HG03432 (cell line): ENCODE data around the gene EFL1.
A peak's percentile ranks its signal among the peaks of the same experiment; 100 is the strongest.

Experiments used
- ATAC-seq: cut with Tn5 transposase; IDR thresholded peaks from one replicate; pipeline ENCODE4 v1.9.1; 2021; ENCODE audit warnings: mild to moderate bottlenecking, moderate library complexity; ENCODE audit not compliant: unreplicated experiment

The EFL1 gene

DNA sequence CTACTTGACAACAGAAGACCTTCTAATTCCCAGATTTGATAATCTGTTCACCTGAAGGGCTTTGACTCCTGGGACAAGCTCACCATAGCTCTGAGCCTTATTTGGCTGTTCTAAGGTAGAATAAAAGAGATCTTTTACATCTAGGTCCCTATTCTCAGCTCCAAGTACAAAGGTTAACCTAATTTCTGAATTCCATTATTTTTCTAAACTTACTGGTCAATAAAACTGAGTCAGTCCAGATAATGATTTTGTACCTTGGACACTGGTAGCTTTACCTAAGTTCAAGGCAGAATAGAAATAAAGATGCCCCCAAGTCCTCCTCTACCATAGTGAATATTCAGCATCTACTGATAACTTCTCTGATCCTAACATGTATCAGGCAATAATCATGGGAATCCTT lies 135.0 kb downstream of the EFL1 start:
- ATAC-seq, result no peak

DNA sequence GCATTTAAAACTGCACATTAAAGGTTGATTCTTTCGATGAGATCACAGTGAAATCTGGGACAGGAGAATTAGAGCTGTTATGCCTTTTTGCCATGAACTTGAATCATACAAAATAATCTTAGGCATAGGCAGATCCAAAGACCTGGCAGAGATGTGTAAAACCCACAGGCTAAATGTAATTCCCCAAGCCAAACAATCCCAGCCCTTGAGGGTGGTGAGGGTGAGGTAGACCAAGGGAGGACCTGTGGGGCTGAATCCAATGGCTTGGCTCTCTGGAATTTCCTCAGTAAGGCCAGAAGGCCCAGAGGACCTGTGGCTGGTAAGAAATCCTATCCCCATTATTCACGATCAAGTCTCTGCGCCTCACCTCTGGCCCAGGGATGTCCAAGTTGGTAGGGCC lies 136.2 kb downstream of the EFL1 start:
- no peak for ATAC-seq

DNA sequence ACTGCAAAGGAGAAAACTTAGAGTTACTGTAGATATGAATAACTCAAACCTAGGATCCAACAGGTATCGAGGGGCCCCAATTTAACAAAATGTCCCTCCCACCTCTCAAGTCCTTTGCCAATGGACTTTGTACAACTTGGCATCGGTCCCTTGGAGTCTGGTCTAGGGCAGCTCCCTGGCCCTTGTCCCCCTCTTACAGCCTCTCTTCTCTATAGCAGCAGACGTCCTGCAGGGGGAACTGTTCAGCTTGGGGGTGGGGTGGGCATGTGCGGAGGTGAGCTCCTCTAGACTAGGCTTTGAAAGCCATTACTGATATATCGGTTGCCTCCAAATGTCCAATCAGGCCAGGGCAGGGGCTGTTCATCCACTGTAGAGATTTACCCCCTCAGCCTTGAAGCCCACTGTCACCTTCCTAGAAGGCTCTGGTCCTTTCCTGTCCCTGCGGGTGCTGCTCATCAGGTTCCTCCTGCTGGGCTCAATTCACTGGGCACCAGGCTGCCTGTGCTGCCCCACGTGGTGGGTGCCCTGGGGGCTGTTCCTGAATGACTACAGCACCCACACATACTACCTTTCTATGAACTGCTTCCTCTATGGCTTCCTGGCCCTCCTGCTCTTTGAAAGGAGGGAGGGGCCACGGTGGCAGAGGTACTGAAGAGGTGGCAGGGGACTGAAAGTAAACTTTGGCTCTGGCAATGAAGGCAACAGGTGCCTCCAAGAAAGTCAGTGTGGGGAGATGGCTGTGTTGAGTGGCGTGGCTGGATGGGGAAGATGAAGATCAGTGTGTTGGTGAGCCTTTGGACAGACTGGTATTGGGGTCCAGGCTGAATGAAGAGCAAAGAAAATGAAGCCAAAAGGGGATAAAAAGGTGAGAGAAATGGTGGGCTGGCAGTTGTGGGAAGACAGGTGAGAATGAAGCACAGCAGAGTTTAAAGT lies 137.9 kb downstream of the EFL1 start:
- ATAC-seq, result no peak

DNA sequence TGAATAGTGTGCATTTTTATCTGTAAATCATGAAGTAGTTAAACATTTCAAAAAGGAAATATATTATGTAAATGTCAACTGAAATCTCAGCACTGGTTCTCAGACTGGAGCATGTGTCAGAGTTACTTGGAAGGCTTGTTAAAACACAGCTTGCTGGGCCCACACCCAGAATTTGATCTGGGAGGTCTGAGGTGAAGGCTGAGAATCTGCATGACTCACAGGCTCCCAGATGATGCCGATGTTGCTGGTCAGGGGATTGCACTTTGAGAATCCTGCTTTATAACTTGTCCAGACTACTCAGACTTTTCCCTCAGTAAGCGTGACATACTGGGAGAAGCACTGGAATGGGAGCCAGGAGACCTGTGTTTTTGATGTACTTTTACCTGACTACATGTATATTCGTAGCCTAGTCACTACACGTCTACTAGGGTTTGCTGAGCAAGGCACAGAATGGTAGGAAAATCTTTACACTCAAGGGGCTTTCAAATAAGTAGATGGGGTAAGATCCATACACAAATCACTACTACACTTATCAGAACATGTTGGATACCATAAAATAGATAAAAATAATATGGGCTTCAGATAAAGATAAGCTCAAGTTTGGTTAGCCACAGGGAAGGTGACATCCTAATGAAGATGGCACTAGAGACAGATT lies 139.7 kb downstream of the EFL1 start:
- ATAC-seq, result no peak

DNA sequence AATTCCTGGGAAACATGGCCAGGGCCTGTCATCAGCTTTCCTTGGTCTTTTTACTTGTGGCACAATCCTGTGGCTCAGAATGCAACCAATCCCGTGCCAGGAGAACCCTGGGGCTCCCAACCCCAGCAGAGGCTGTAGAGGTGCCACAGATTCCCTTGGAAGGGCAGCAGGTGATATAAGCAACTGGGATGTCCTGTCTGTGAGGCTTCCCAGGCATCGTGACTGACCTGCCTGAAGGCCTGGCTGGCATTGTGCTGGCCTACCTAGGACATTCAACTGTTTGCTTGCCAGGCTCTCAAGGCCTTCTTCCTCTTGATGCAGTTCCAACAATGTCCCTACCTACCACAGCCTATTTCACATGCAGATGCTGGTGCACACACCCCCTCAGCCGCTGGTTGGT lies 144.5 kb downstream of the EFL1 start:
- no peak for ATAC-seq

DNA sequence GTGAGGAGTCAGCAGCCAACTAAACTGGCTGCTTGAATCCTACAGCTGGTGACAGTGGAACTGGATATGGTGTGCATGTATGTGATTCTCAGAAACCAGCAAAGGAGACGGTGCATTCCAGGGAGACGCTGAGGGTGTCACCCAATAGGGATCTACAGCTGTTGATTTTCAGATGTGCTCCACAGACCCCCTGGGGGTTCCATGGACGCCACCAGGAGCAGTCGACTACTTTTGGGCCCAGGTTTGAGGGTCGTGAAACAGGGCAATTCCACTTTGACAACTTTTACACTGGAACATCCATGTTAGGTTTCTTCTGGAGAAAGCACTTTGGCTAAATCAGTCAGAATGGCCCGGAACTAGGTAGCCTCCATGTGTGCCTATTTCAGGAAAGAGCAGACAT lies 145.2 kb downstream of the EFL1 start:
- no peak for ATAC-seq

DNA sequence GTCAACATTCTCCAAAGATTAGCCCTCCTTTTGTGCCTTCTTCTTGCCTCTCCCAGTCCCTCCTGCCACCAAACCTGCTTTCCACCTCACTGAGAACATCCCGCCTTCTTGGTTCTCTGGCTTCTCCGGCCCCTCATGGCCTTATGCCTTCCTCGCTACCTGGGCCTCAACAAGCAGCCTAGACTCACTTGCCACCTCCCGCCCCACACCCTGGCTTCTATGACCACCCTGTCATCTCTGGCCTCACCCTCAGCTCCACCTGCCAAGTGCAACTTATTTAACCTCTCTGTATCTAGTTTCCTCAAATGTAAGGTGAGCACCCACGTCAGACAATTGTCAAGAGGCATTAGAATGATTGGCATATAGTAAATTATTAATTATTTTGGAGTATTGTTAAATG lies 147.9 kb downstream of the EFL1 start:
- ATAC-seq, result no peak

DNA sequence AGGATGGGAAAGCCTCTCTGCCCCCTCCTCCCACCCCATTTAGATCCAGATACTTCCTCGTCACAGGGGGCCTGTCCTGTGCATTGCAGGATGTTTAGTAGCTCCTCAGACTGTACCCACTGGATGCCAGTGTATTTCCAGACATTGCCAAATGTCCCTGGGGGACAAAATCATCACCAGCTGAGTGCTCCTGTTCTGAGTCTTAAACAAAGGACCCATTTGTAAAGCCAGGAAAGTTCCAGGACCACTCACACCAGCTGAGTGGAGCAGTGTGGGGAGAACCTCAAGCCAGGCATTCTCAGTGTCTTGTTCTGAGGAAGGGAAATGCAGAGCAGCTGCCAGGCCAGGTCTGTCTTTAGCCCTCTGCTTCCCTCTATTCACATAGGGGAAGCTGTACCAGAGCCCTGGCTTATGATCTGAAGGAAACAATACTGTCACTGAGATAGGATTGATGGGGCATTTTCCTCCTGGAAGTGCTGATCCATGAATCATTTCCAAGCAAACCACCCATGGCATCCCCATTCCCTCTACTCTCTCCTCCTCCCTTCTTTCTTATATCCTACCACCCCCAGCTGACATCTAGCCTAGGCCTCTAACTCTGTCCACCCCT lies 149.3 kb downstream of the EFL1 start:
- ATAC-seq, result no peak

DNA sequence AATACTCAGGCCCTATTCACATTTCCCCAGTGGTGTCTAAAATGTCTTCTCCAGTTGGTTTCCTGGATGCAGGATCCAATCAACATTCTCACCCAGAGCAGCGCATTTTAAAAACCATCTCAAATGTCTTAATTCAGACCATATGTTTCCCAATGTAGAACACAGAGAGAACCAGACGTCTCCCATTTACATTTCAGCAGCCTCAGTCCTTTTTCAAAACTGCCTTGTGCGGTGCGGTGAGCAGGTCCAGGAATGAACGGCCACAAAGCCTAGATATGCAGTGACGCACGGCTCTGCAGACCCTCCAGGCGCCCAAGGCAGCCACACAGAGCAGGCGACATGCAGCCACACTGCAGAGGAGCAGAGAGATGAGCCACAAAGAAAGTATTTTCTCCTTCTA lies 150.6 kb downstream of the EFL1 start:
- no peak for ATAC-seq

DNA sequence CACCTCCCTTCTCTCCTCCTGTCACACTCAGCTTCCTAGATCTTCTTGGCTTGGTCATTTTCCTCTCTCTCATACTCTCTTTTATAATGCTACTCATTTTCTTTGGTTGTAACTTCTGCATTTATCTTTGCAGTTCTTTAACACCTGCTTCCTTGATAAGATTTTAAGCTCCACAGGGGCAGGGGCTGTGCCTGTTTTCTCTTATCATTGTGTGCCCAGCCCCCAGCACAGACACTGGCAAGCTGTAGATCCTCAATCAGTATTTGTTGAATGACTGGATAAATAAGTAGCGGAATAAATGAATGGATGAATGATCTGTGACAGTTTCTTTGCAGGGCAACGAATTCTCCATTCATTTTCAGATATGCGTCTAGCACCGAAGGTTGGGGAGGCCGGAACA lies 152.4 kb downstream of the EFL1 start:
- ATAC-seq, result no peak

DNA sequence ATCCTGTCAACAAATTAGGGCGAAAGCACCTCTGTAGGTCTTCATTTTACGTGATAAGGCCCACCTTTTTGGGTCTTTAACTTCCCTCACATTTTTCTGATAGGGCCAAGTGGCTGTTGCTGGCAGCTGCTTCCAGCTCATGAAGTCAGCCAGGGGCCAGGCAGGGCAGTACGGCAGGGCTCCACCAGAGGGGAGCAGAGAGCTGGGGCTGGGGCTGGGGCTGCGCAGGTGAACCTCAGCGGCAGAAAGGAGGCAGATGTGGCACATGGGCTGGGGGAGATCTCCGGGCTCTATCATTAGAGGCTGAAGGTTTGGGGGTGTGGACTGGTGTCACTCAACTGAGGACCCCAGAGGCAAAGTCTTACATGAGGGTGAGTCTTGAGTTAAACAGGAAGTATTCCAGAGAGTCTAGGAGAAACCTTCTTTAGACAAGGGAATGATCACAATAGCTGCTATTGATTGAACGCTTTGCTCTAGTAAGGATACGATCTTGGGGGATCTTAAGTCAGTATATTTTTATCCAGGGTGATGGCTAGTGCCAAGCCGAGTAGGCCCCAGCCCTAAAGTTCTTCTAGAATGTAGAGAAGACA lies 153.9 kb downstream of the EFL1 start:
- ATAC-seq, result peak; percentile 93

DNA sequence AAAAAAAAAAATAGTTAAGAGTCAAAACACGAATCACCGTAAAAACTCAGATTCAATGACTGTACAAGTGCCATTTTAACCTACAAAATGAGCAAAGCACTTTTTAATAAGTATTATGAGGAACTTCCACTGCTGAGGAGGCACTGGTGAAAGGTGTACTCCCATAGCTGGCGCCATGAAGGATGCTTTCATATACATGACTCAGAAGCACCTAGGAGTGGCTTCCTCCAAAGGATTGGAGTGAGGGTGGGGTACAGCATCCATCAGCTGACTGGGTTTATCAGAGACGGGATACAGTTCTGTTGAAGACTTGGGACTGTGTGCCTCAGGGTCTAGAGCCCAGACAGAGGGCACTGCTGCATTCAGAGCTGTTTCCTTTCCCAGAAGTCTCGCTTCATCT lies 155.9 kb downstream of the EFL1 start:
- no peak for ATAC-seq

DNA sequence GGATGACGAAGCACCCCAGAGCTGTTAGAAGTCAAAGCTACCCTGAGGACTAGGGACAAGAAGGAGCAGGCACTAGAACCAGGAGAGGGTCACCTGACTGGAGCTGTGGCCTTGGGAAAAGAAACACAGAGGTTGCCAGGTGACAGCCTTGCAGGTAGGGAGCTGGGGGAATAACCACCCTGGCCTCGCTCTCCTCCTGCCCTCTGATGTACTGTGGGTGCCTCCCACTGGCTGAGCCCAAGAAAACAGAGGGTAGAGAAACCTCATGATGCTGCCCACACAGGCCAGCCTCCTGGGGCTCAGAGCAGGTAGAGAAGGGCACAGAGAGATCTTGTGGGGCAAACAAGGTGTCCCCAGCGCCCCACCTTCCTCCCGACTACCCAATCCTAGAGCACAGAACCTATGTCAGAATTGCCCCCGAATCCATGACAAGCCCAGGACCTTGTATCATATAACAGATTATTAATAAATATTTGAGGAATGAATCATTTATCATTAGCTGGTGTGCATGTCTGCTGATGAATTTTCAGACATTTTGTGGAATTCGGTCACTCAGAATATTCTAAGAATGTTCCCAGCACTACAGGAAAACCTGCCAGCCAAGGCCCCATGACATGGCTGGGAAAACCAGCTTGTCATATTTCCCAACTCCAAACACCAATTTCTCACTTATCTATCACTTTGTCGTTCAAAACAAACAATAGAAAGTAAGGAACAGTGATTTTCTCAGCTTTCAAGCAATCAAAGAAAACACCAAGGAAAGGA lies 156.9 kb downstream of the EFL1 start:
- no peak for ATAC-seq

DNA sequence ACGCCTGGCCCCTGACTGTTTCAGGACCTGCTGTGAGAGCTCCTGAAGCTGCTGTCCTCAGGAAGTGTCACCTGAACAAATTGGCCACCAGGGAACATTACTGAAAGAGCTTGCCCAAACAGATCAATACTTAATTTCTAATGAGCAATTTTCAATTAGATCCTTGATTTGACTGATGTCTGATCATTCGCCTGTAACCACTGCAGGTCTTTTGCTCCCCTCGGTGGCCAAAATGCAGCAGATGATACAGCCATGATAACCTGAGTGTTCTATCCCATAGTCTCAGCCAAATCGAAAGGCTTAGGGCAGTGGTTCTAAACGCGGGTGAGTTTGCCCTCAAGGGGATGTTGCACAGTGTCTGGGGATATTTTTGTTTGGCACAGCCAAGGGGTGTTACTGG lies 159.1 kb downstream of the EFL1 start:
- ATAC-seq, result no peak

DNA sequence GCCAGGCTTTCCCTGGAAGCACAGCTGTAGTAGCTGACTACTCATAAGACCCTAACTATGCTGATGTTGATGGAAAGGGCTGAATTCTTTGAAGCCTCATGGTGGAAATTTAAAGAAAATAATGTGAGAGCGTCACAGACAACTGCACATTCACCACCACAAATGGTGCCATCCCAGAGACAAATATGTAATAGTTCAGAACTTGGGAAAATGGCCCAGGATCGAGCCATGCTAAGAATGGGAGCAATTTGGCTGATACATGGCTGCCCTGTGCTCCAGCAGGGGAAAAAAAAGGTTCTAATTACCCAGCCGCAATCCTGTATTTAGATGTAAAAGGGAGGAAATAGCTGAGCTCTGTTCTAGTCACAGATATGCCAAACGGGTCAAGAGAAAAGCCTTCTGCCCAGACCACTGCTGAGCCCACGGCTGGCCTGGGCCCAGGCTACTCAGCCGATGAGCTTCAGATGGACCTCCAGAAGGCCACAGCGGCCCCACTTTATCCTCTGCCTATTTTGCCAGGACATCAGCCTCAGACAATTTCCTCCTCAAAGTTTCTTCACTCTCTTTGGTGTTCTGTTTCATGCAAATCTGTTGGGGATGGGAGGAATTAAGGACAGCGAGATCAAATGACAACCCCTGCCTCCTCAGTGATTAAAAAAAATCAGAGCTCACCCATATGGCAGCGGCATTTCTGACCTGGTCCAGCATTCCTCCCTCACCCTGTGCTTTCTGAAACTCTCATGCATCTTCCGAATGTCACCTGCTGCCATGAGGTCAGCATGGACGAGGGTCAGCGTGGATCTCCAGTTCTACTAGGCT lies 162.2 kb downstream of the EFL1 start:
- ATAC-seq, result no peak

DNA sequence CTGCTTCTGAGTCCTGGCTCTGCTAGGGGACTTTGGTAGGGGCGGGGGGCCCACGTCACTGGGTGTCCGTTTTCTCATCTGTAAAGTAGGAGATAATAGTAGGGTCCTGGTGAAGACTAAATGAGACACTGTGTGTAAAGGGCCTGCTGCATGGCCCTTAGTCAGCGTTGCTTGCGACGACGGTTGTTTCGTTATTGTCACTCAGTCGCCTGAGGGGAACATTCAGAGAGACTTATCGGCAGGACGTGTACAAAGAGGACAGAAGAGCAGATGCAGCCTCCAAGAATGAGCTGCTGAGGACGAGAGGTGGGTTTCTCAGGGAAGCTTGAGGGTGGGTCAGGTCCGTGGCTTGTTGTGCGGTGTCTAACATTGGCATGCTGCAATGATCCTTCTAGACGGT lies 163.9 kb downstream of the EFL1 start:
- no peak for ATAC-seq

DNA sequence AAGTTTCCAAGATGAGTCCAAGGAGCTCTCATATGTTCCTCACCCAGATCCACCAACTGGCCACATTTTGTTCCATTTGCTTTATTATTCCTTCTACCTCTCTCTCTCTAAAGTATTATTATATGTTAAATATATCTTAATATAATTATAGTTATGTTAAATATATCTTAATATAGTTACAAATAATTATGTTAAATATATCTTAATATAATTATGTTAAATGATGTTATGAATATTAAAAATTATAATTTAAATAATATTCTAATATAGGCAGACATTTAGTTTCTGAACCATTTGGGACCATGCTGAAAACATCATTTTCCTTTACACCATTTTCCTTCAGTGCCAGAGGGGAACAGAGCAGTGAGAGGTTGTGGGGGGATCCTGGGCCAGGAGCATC lies 166.7 kb downstream of the EFL1 start:
- no peak for ATAC-seq

DNA sequence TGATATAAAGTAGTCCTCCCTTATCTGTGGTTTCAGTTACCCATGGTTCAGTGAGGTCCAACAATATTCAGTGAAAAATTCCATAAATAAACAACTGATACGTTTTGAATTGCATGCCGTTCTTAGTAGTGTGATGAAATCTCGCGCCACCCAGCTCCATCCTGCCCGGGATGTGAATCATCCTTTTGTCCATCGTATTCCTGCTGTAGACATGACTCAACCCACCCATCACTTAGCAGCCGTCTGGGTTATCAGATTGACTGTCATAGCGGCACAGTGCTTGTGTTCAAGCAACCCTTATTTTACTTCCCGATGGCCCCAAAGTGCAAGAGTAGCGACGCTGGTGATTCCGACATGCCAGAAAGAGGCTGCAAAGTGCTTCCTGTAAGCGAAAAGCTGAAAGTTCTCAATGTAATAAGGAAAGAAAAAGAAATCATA lies 168.7 kb downstream of the EFL1 start:
- no peak for ATAC-seq

DNA sequence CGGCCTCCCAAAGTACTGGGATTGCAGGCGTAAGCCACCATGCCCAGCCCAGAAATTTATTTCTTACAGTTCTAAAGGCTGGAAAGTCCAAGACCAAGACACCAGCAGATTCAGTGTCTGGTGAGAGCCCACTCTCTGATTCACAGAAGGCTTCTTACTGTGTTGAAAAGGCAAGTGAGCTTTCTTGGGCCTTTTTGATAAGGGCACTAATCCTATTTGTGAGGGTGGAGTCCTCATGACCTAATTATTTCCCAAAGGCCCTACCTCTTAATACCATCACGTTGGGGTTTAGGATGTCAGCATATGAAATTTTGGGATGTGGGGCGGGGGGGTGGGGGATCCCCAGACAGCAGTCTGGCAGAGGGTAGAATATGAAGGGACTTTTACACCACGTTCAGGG lies 169.2 kb downstream of the EFL1 start:
- ATAC-seq, result no peak

DNA sequence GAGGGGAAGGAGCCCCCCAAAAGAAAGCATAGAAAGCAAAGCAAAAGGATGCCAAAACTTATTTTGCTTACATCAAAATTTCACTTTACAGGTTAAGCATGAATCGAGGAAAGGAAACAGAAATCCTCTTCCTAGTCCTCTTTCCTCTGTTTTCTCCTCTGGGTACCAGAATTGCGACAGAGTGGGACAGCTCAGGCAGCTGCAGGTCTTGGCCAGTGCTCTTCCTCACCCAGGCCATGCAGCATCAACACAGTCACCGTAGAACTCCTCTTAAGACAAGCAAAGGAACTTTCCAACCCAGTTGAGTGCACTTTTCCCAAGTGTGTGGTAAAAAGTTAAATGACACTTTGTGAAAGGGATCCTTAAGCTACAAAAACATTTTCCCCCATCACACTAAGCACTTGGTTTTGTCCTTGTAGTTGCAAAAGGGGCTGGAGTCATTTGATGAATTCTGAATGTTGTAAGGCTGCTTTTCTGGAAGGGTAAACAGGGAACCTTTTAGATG lies 170.8 kb downstream of the EFL1 start:
- no peak for ATAC-seq
